Osteoblast (primary cell): ENCODE results near the gene KIFC1. TPM values are rescaled to one million over a fixed set of nuclear protein-coding genes. Genes with fewer than 3 reads are reported as not detected.
"Not testable (repeated sequence)": the region's sequence is repeated elsewhere in the genome, so short reads cannot be mapped to it uniquely, and the experiment has no call there.

Experiments
- DNase-seq: peaks from one replicate; pipeline ENCODE4 v3.0.0; 2011; ENCODE audit warnings: low spot score, mixed read lengths; ENCODE audit not compliant: insufficient read length; ENCODE audit errors: missing footprints
- H2AFZ ChIP-seq: 2 replicates; pipeline ENCODE4 v1.6.0; 2011; ENCODE audit warnings: mild to moderate bottlenecking, low read length
- H3K27ac ChIP-seq: 2 replicates; pipeline ENCODE4 v1.5.1; 2011; ENCODE audit warnings: mild to moderate bottlenecking, low read depth, low read length, moderate library complexity
- H3K27me3 ChIP-seq: 2 replicates; pipeline ENCODE4 v1.6.0; 2012; ENCODE audit warnings: mild to moderate bottlenecking, control low read depth, inconsistent platforms, low read length, moderate library complexity; ENCODE audit not compliant: insufficient read depth
- H3K36me3 ChIP-seq: 2 replicates; pipeline ENCODE4 v1.5.1; 2011; ENCODE audit warnings: mild to moderate bottlenecking, low read length, control low read depth, moderate library complexity; ENCODE audit not compliant: insufficient read depth
- H3K4me1 ChIP-seq: 2 replicates; pipeline ENCODE4 v1.5.1; 2011; ENCODE audit warnings: mild to moderate bottlenecking, low read length, control low read depth, moderate library complexity; ENCODE audit not compliant: insufficient read depth
- H3K4me2 ChIP-seq: 2 replicates; pipeline ENCODE4 v1.6.0; 2011; ENCODE audit warnings: mild to moderate bottlenecking, low read length; ENCODE audit not compliant: insufficient read depth
- H3K4me3 ChIP-seq: fragments of 200-600 bp; sonication (generic); 3 replicates; pipeline ENCODE4 v1.5.1; 2012; ENCODE audit warnings: mild to moderate bottlenecking, low read length, inconsistent platforms; ENCODE audit not compliant: insufficient read depth
- H3K79me2 ChIP-seq: 2 replicates; pipeline ENCODE4 v1.6.0; 2012; ENCODE audit warnings: mild to moderate bottlenecking, low read length, control low read depth, inconsistent platforms; ENCODE audit not compliant: insufficient read depth
- H3K9me3 ChIP-seq: 2 replicates; pipeline ENCODE4 v1.5.1; 2011; ENCODE audit warnings: low read depth, low read length, control low read depth
- H4K20me1 ChIP-seq: 2 replicates; pipeline ENCODE4 v1.6.0; 2012; ENCODE audit warnings: mild to moderate bottlenecking, low read length, control low read depth; ENCODE audit not compliant: insufficient read depth
- total RNA-seq: library from RNA; depleted of rRNA; stranded (reverse); fragments of >200 nt; gene quantifications from 2 replicates; pipeline ENCODE4 v1.2.3, GENCODE V29; 2012
- TF ChIP-seq, protein P1 (sequence below): IDR thresholded peaks from 2 replicates; pipeline ENCODE4 v1.5.1; 2011; ENCODE audit warnings: mild to moderate bottlenecking, low read depth, low read length, moderate library complexity; ENCODE audit errors: extremely low read depth

Gene KIFC1
- total RNA-seq, 1 donor: 4.0 TPM

DNA sequence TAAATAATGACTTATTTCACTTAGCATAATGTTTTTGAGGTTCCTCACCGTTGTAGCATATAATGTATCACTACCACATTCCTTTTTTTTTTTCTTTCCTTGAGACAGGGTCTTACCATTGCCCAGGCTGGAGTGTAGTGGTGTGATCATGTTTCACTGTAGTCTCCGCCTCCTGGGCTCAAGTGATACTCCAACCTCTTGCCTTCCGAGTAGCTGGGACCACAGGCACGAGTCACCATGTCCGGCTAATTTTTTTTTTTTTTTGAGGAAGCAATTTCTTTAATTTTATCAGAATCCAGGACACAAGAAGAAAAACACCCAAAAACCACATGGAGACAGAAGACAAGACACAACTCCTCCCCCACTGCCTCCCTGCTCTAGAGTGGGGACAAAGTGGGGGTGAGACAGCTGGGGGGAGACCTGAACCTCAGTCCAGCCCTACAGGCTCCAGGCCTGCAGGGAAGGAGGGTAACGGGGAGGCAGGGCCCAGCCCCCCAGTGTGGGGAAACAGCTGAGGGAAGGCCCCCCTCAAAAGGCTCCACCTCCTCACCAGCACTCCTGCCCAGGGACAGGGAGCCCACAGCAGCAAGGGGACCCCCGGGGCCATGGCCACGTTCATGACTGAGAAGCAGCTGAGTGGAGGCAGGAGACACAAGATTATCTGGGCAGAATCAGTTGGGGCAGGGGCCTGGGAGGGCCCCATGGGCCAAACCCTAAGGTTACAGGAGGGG, 27.0 kb upstream of the KIFC1 start:
- not testable (repeated sequence) for H3K27me3 ChIP-seq, H3K9me3 ChIP-seq, H4K20me1 ChIP-seq, H3K4me1 ChIP-seq, H3K4me2 ChIP-seq, H3K4me3 ChIP-seq, H3K79me2 ChIP-seq, DNase-seq, H3K36me3 ChIP-seq, H3K27ac ChIP-seq, H2AFZ ChIP-seq

- H4K20me1 ChIP-seq, H3K27me3 ChIP-seq, H3K79me2 ChIP-seq, H3K27ac ChIP-seq, H3K36me3 ChIP-seq, H3K4me3 ChIP-seq, H3K9me3 ChIP-seq, H2AFZ ChIP-seq, H3K4me1 ChIP-seq, H3K4me2 ChIP-seq: not testable (repeated sequence)
- DNase-seq: peak; percentile 19
Measured at GRCh38 chr6:33365206-33365971, 26.2 kb upstream of the KIFC1 start.

- no peak overlapping the region for H2AFZ ChIP-seq
- no peak overlapping the region for H3K27ac ChIP-seq
- TF ChIP-seq, protein P1, sequence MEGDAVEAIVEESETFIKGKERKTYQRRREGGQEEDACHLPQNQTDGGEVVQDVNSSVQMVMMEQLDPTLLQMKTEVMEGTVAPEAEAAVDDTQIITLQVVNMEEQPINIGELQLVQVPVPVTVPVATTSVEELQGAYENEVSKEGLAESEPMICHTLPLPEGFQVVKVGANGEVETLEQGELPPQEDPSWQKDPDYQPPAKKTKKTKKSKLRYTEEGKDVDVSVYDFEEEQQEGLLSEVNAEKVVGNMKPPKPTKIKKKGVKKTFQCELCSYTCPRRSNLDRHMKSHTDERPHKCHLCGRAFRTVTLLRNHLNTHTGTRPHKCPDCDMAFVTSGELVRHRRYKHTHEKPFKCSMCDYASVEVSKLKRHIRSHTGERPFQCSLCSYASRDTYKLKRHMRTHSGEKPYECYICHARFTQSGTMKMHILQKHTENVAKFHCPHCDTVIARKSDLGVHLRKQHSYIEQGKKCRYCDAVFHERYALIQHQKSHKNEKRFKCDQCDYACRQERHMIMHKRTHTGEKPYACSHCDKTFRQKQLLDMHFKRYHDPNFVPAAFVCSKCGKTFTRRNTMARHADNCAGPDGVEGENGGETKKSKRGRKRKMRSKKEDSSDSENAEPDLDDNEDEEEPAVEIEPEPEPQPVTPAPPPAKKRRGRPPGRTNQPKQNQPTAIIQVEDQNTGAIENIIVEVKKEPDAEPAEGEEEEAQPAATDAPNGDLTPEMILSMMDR: no peak
- H3K27me3 ChIP-seq: no peaks in the 10 kb centered on the region
- H4K20me1 ChIP-seq: no peaks in the 10 kb centered on the region
- no peaks in the 10 kb centered on the region for H3K4me1 ChIP-seq
- H3K4me3 ChIP-seq: no peak overlapping the region
- H3K79me2 ChIP-seq: no peaks in the 10 kb centered on the region
- no peaks in the 10 kb centered on the region for H3K9me3 ChIP-seq
- H3K4me2 ChIP-seq: no peak overlapping the region
- peak; percentile 13 for DNase-seq
- H3K36me3 ChIP-seq: no peaks in the 10 kb centered on the region
Measured at GRCh38 chr6:33367009-33367714, 24.5 kb upstream of the KIFC1 start.

DNA sequence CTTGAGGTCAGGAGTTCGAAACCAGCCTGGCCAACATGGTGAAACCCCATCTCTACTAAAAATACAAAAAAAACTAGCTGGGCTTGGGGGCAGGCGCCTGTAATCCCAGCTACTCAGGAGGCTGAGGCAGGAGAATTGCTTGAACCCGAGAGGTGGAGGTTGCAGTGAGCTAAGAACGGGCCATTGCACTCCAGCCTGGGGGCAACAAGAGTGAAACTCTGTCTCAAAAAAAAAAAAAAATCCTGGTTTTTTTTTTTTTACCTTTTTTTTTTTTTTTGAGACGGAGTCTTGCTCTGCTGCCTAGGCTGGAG, 24.0 kb upstream of the KIFC1 start:
- not testable (repeated sequence) for H2AFZ ChIP-seq, H3K79me2 ChIP-seq, H3K27ac ChIP-seq, H3K27me3 ChIP-seq, H4K20me1 ChIP-seq, H3K36me3 ChIP-seq, H3K4me3 ChIP-seq, DNase-seq, H3K9me3 ChIP-seq, H3K4me1 ChIP-seq, H3K4me2 ChIP-seq

DNA sequence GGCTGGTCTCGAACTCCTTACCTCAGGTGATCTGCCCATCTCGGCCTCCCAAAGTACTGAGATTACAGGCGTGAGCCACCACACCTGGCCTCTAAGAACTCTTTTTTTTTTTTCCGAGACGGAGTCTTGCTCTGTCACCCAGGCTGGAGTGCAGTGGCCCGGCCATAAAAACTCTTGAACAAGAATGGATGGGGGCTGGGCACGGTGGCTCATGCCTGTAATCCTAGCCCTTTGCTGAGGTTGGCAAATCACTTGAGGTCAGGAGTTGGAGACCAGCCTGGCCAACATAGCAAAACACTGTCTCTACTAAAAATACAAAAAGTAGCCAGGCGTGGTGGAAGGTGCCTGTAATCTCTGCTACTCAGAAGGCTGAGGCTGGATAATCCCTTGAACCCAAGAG, 19.7 kb upstream of the KIFC1 start:
- not testable (repeated sequence) for DNase-seq, H2AFZ ChIP-seq, H3K27me3 ChIP-seq, H3K79me2 ChIP-seq, H3K4me3 ChIP-seq, H3K36me3 ChIP-seq, H3K9me3 ChIP-seq, H4K20me1 ChIP-seq, H3K4me2 ChIP-seq, H3K27ac ChIP-seq
- peaks cover 18% of the 10 kb centered on the region for H3K4me1 ChIP-seq
